SK-MEL-5 (cell line): ENCODE data around the gene DDR2. TPM values are rescaled to one million over a fixed set of nuclear protein-coding genes. Genes with fewer than 3 reads are reported as not detected.

Experiments
- DNase-seq: peaks from one replicate; pipeline ENCODE4 v3.0.0-alpha.2; 2016; ENCODE audit warnings: low read depth, low spot score
- in situ Hi-C: cut with HindIII; loops from 2 replicates; pipeline ENCODE4 v1.10.0; 2016; ENCODE audit warnings: low sequenced_read_pairs, high pct_unique_total_duplicates, low pct_unique_long_range_greater_than_20kb
- small RNA-seq, 2 experiments: library from RNA; depleted of rRNA; stranded (forward); fragments of <200 nt; gene quantifications; one replicate each; pipeline ENCODE3, GENCODE V24; 2014
- total RNA-seq: library from RNA; depleted of rRNA; stranded (reverse); fragments of >200 nt; shearing (Covaris generic); gene quantifications from 2 replicates; pipeline ENCODE4 v1.2.3, GENCODE V29; 2014; rRNA removed

Gene DDR2
- total RNA-seq, 1 experiment from 2014 or later = 32.8 TPM

DNA sequence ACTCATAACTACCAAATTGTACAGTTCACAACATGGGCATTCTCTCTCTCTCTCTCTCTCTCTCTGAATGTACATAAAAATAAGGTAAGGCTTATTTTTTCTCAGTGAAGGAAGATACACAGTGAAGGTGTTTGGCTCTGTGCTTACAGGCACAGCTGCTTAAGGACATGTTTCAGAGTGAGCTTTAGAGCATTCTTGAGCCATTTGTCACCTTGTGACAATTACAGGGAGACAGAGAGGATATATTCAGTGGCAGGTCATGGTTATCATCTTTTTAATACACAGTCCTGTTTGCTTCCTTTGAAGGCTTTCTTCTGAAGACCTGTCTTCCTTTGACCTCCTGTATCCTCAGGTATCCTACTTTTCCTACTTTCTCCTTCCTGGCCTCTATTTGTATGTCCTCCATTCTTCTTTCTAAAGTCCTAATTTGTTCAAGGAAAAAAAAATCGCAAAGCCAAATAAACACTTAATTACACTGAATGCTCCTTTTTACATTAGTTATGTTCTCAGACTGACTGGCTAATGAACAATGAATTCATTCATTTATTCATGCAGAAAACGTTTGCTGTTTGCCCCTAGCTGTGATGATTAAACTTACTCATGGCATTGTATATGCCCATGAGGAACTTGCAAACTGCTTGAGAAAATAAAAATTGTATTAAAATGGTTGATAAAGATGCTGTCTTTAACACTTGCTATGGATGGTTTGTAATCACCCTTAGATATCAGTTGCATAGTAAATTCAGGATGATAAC is 191.7 kb downstream of the DDR2 start:
- in situ Hi-C loops = no loop called here
- DNase-seq = no peak

DNA sequence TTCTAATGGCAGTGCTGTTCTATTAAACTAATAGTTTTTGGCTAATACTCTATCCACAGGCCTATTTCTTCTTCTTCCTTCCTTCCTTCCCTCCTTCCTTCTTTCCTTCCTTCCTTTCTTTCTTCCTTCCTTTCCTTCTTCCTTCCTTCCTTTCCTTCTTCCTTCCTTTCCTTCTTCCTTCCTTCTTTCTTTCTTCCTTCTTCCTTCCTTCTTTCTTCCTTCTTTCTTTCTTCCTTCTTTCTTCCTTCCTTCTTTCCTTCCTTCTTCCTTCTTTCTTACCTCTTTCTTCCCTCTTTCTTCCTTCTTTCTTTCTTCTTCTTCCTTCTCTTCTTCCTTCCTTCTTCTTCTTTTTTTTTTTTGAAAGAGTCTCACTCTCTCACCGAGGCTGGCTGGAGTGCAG is 197.0 kb downstream of the DDR2 start:
- no peak for DNase-seq
- in situ Hi-C loops = no loop called here

DNA sequence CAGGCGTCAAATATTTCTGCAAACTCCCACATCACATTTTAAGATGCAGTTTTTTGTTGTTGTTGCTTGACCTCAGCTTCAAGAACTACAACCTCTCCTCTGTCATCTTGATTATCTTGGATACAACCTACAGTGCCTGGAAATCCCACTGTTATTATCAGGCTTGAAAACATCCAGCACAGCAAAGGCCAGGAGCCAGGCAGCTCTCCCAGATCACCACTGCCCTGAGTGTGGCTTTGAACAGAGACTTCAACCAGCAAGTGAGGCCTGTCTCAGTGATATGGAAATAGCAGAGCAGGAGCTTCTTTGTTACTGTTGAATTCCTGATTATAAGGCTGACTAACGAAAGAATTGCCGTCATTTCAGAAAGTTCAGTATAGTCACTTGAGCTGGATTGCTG is 200.2 kb downstream of the DDR2 start:
- in situ Hi-C loops = no loop called here
- no peak for DNase-seq

- in situ Hi-C loops = no loop called here
- no peak for DNase-seq
Observed at GRCh38 chr1:162835157-162835899, 203.1 kb downstream of the DDR2 start.

Small RNAs within 50 kb of the gene (small RNA-seq; reads per million reads assigned to genes)
- 0 reads per million in 2 experiments for gene RN7SL861P

Other genes with a start within 250 kb of the DDR2 start
- gene SH2D1B, start 220.3 kb upstream of the DDR2 start, total RNA-seq = not detected in 2 replicates
- 93.8 and 93.9 TPM in 2 replicates for gene UHMK1, start 134.6 kb upstream of the DDR2 start, total RNA-seq
- 33.9 and 38.3 TPM in 2 replicates for gene UAP1, start 70.7 kb upstream of the DDR2 start, total RNA-seq
- 29.6 and 34.1 TPM in 2 replicates for gene HSD17B7, start 158.2 kb downstream of the DDR2 start, total RNA-seq
- not detected in 2 replicates for gene CCDC190, start 228.7 kb downstream of the DDR2 start, total RNA-seq